Heart right ventricle (tissue), 16 donors: Measurements from ENCODE around the gene THSD4. TPM values are rescaled to one million over a fixed set of nuclear protein-coding genes. Genes with fewer than 3 reads are reported as not detected.
"Not testable (repeated sequence)": the region's sequence is repeated elsewhere in the genome, so short reads cannot be mapped to it uniquely, and the experiment has no call there.

Experiments
- ATAC-seq, 8 donors: fragments of 200-7000 bp; cut with Tn5 transposase; one replicate each; pipeline ENCODE4 v1.9.1; 2020; ENCODE audit warnings: mild to moderate bottlenecking in 8 of 8, moderate library complexity in 8 of 8, moderate number of reproducible peaks in 1 of 8
- DNase-seq, 2 donors: peaks; one replicate each; pipeline ENCODE4 v3.0.0-alpha.2; 2020
- H3K27ac ChIP-seq, 10 donors: fragments of 200-600 bp; sonication (generic) in 2 of 10; one replicate each; pipeline versions ENCODE4 v1.5.0 to v1.8.0; 2020 to 2022; ENCODE audit warnings: mild to moderate bottlenecking in 3 of 10
- H3K27me3 ChIP-seq, 7 donors: fragments of 200-600 bp; one replicate each; pipeline ENCODE4 v1.8.0; 2021 to 2022; ENCODE audit warnings: mild to moderate bottlenecking in 2 of 7
- H3K36me3 ChIP-seq, 9 donors: fragments of 200-600 bp; sonication (generic) in 1 of 9; one replicate each; pipeline versions ENCODE4 v1.5.0 to v1.8.0; 2020 to 2022; ENCODE audit warnings: mild to moderate bottlenecking in 2 of 9
- H3K4me1 ChIP-seq, 9 donors: fragments of 200-600 bp; sonication (generic) in 1 of 9; one replicate each; pipeline versions ENCODE4 v1.5.0 to v1.8.0; 2020 to 2022; ENCODE audit warnings: mild to moderate bottlenecking in 4 of 9
- H3K4me3 ChIP-seq, 10 donors: fragments of 200-600 bp; sonication (generic) in 2 of 10; one replicate each; pipeline versions ENCODE4 v1.5.0 to v1.8.0; 2020 to 2022; ENCODE audit warnings: mild to moderate bottlenecking in 7 of 10, moderate library complexity in 2 of 10
- H3K9me3 ChIP-seq, 11 donors: fragments of 200-600 bp in 10 of 11; sonication (generic) in 2 of 11; one replicate each; pipeline versions ENCODE4 v1.5.0 to v1.8.0; 2013 to 2022; ENCODE audit warnings: mild to moderate bottlenecking in 2 of 11, control low read depth in 1 of 11, moderate library complexity in 1 of 11
- WGBS, 2 donors: extraction: QIAGEN DNeasy Blood & Tissue Kit; methylation state at CpG; one replicate each; pipeline ENCODE4 v1.1.7; 2013; ENCODE audit warnings: inconsistent platforms in 1 of 2; 5-methylcytosine and 5-hydroxymethylcytosine counted together
- intact Hi-C, 10 donors: fragments of 100-400 bp; cut with DNase I; formaldehyde crosslinking; loops; one replicate each; pipeline versions ENCODE4 v1.11.1 to v1.14.2; 2022
- polyA plus RNA-seq, 2 donors: library from polyadenylated mRNA; stranded (reverse); fragments of 200-250 nt; gene quantifications; one replicate each; pipeline ENCODE4 v1.2.3, GENCODE V29; 2013
- total RNA-seq, 10 donors: library from RNA; stranded (reverse); fragmentation: NEBNext Ultra II Directional in 3 of 10; extraction: Animal tissue kit (Norgen Biotek cat#: 25700) in 3 of 10; gene quantifications; one replicate each; pipeline versions ENCODE4 v1.2.1 to v1.2.4, GENCODE V29; 2021 to 2023
- TF ChIP-seq, protein P1 (sequence below), 9 donors: fragments of 200-600 bp; sonication (generic) in 2 of 9; IDR thresholded peaks; one replicate each; pipeline versions ENCODE4 v1.5.0 to v1.8.0; 2021 to 2022; ENCODE audit warnings: antibody characterized with exemption in 9 of 9, mild to moderate bottlenecking in 5 of 9, moderate library complexity in 1 of 9
- donor health status: Arrhythmogenic right ventricular cardiomyopathy.
- donor health status: ischemic (EF 13 %, LVEDD 7.1; RV severe dilation, severe dysfunction).
- donor health status: healthy with polysubstance abuse.
- donor health status: DM: no; HTN: yes; CAD: no.
- donor health status: DM: no; HTN: no; CAD: no.
- donor health status: ischemic (EF 25% LVEDD 6.9; RV normal size, moderate dysfunction).
- donor health status: ischemic (EF 25% LVEDD 5.7; RV mildly dilated, moderate dysfunction).
- donor health status: healthy.
- donor health status: DM: yes; HTN: yes; CAD: no.
- donor health status: Ischemic cardiomyopathy.
- donor health status: ischemic (EF 35%, LVEDD 5.7; RV mildly dilated, moderate dysfunction).
- donor health status: nonischemic (EF 11% LVEDD 7.7; RV severe dilation, severe dysfunction).
- donor health status: DM: yes; HTN: yes; CAD: no.
- donor health status: PGD.
- donor health status: ischemic (EF 29% LVEDD 5.4; RV normal size, mild dysfunction).
- donor health status: nonischemic (EF 23%, LVEDD 6.1; RV moderate dilation, normal function).

The THSD4 gene
- total and polyA plus RNA-seq, 12 donors, result 20.8 to 212 (median 139) TPM

DNA sequence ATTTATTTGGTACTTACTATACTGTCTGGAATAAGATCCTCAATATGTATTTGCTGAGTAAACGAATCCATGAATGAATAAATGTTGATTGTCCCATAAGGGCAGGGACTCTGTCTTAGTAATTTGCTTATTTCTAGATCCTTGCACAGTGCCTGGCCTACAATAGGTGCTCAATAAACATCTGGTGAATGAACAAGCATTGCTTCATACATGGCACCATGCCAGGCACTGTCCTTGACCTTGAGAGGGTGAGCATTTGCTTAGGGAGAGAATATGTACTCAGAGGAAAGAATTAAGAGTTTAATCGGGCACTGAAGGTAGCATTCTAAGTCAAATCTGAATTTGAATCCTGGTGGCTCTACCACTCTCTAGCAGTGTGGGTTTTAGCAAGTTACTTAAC is 282.1 kb downstream of the THSD4 start:
- H3K27ac ChIP-seq, result no peak overlapping the region
- intact Hi-C loops, result no loop called here
- DNase-seq, result no peak
- H3K9me3 ChIP-seq, result no peaks in the 10 kb centered on the region
- no peak for ATAC-seq
- peaks cover 0 to 33% (median 9%) of the 10 kb centered on the region in 9 donors for H3K4me1 ChIP-seq
- WGBS, 2 donors, result 85 to 87% methylated on average over 2 of the region's 2 CpGs
- TF ChIP-seq, protein P1, sequence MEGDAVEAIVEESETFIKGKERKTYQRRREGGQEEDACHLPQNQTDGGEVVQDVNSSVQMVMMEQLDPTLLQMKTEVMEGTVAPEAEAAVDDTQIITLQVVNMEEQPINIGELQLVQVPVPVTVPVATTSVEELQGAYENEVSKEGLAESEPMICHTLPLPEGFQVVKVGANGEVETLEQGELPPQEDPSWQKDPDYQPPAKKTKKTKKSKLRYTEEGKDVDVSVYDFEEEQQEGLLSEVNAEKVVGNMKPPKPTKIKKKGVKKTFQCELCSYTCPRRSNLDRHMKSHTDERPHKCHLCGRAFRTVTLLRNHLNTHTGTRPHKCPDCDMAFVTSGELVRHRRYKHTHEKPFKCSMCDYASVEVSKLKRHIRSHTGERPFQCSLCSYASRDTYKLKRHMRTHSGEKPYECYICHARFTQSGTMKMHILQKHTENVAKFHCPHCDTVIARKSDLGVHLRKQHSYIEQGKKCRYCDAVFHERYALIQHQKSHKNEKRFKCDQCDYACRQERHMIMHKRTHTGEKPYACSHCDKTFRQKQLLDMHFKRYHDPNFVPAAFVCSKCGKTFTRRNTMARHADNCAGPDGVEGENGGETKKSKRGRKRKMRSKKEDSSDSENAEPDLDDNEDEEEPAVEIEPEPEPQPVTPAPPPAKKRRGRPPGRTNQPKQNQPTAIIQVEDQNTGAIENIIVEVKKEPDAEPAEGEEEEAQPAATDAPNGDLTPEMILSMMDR (IDR thresholded peaks at IDR 0.05), result no peak
- no peak overlapping the region for H3K4me3 ChIP-seq
- H3K27me3 ChIP-seq, result no peaks in the 10 kb centered on the region
- no peaks in the 10 kb centered on the region for H3K36me3 ChIP-seq

DNA sequence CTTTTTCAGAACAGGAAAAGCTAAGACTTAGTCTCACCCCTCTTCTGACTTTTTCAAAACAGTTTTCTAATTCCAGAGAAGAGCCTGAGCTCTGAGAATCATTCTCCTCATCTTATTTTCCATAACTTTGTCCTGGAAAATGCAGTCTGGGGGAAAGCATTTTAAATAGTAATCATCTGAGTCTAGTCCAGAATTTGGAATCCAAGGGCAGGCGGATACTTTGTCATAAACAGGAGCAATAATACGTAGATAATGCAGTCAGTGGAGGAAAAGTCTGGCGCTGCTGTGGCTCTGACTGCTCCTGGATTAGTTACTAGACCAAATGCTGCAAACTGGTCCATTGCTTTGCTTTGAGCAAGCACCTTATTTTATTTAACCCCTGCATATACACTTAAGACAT is 285.0 kb downstream of the THSD4 start:
- H3K4me3 ChIP-seq, result no peak overlapping the region
- H3K36me3 ChIP-seq, result no peaks in the 10 kb centered on the region
- no peak for DNase-seq
- TF ChIP-seq, protein P1 (IDR thresholded peaks at IDR 0.05), result no peak
- 36 to 38% methylated on average over 3 of the region's 3 CpGs for WGBS, 2 donors
- peak overlapping the region in 7 of 10 donors; percentile 33 to 59 (median 50) for H3K27ac ChIP-seq
- intact Hi-C loops, result loop anchor here in 1 of 10 donors (10.0 kb wide), 1 partner anchor 65 kb away; no protein-coding TSS in a partner anchor
- ATAC-seq, result peak in 3 of 8 donors; percentile 42 to 60 (median 43)
- no peaks in the 10 kb centered on the region for H3K27me3 ChIP-seq
- peaks cover 0 to 25% (median 7%) of the 10 kb centered on the region in 9 donors for H3K4me1 ChIP-seq
- no peaks in the 10 kb centered on the region for H3K9me3 ChIP-seq

DNA sequence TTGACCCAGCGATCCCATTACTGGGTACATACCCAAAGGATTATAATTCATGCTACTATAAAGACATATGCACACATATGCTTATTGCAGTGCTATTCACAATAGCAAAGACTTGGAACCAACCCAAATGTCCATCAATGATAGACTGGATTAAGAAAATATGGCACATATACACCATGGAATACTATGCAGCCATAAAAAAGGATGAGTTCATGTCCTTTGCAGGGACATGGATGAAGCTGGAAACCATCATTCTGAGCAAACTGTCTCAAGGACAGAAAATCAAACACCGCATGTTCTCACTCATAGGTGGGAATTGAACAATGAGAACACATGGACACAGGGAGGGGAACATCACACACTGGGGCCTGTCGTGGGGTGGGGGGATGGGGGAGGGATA is 286.5 kb downstream of the THSD4 start:
- intact Hi-C loops, result loop anchor here in 1 of 10 donors (10.0 kb wide), 1 partner anchor 67 kb away; no protein-coding TSS in a partner anchor
- peaks cover 0 to 19% (median 7%) of the 10 kb centered on the region in 9 donors for H3K4me1 ChIP-seq
- not testable (repeated sequence) for H3K27ac ChIP-seq, H3K9me3 ChIP-seq, ATAC-seq, H3K27me3 ChIP-seq, H3K36me3 ChIP-seq, DNase-seq, H3K4me3 ChIP-seq
- 93% methylated on average over 3 of the region's 3 CpGs for WGBS, 2 donors

DNA sequence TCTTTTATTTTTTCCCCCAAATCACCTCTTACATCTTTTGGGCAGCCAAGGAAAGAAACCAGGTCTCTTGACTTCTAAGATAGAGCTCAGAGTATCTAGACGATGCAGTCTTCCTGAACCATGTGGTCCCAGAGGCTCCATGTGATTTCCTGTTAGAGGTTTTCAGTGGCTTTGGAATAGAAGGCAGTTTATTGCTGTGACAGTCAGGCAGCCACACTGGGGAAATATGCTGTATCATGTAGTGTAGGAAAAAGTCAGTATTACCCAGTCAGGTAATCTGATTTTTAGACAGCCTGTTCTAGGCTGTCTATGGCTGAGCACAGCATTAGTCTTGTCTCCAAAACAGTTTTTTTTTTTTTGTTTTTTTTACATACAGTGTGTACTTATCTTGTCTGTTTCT is 294.3 kb downstream of the THSD4 start:
- Histone ChIP-seq H3K9me3 (no peaks in the 10 kb centered on the region), H3K4me3 (no peak overlapping the region), H3K27ac (peak overlapping the region in 4 of 10 donors; percentile 11 to 74 (median 27)), H3K4me1 (peaks cover 8 to 52% (median 25%) of the 10 kb centered on the region in 9 donors), H3K27me3 (no peaks in the 10 kb centered on the region), H3K36me3 (no peaks in the 10 kb centered on the region)
- no peak for ATAC-seq
- intact Hi-C loops, result loop anchor here in 1 of 10 donors (10.0 kb wide), 1 partner anchor 75 kb away; no protein-coding TSS in a partner anchor
- TF ChIP-seq, protein P1 (IDR thresholded peaks at IDR 0.05), result no peak
- no peak for DNase-seq
- WGBS, 2 donors, result 5 to 9% methylated on average over 1 of the region's 1 CpG

DNA sequence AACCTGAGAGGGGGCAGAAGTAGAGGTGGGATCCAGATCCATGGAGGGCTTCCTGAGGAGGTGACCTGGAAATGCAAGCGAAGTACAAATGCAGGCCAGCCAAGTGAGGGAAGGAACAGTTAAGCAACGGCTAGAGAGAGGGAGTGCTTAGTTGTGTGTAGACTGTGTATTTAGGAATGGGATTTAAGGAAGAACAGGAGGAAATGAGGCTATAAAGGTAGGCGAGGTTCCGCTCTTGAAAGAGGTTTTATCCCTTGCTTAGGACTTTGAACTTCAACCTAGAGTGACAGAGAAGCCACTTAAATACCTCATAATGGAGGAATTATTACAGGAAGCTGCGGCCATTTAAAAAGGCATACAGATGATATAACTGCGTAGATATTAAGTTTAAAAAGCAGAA is 295.1 kb downstream of the THSD4 start:
- Histone ChIP-seq H3K27me3 (no peaks in the 10 kb centered on the region), H3K36me3 (no peaks in the 10 kb centered on the region), H3K4me3 (no peak overlapping the region), H3K4me1 (peaks cover 8 to 60% (median 30%) of the 10 kb centered on the region in 9 donors), H3K27ac (peak overlapping the region in 3 of 10 donors; percentile 74 to 78 (median 77)), H3K9me3 (no peaks in the 10 kb centered on the region)
- TF ChIP-seq, protein P1 (IDR thresholded peaks at IDR 0.05), result no peak
- DNase-seq (no peak), ATAC-seq (no peak)
- 92 to 93% methylated on average over 6 of the region's 6 CpGs for WGBS, 2 donors
- intact Hi-C loops, result no loop called here
